GM12878 (cell line): ENCODE measurements around the gene AP2S1. TPM values are rescaled to one million over a fixed set of nuclear protein-coding genes. Genes with fewer than 3 reads are reported as not detected.
"Not testable (repeated sequence)": the region's sequence is repeated elsewhere in the genome, so short reads cannot be mapped to it uniquely, and the experiment has no call there.

Experiments
- ATAC-seq: fragments of 200-7000 bp; cut with Tn5 transposase; 3 replicates; pipeline ENCODE4 v1.9.1; 2020; ENCODE audit warnings: mild to moderate bottlenecking, moderate library complexity
- BruUV-seq: library from RNA; stranded (reverse); fragments of 400-500 nt; replicated peaks from 2 replicates; lab custom pipeline; 2021; lab: Mats Ljungman, UMichigan
- CTCF ChIA-PET: fragments of 300-600 bp; sonication (Branson Sonifier 250); formaldehyde crosslinking; extraction: SDS; loops from one replicate; lab custom pipeline; 2021; ENCODE audit warnings: inconsistent platforms; lab: Yijun Ruan, JAX
- POLR2A ChIA-PET: fragments of 350-600 bp; formaldehyde crosslinking; extraction: SDS; loops from one replicate; lab custom pipeline; 2021; ENCODE audit warnings: inconsistent platforms; lab: Charles Lee
- RAD21 ChIA-PET: fragments of 300-600 bp; sonication (Branson Sonifier 250); formaldehyde crosslinking; loops from one replicate; lab custom pipeline; 2023; ENCODE audit warnings: antibody characterized with exemption; ENCODE audit not compliant: unreplicated experiment; lab: Charles Lee
- SMC1A ChIA-PET: fragments of 300-600 bp; sonication (Branson Sonifier 250); formaldehyde crosslinking; loops from one replicate; lab custom pipeline; 2023; ENCODE audit not compliant: unreplicated experiment, uncharacterized antibody; lab: Charles Lee
- DNase-seq: peaks from one replicate; pipeline ENCODE4 v3.0.0-alpha.2; 2011; ENCODE audit warnings: low read depth, low spot score
- FAIRE-seq: peaks from 3 replicates; lab custom pipeline; 2011; peaks lifted over from hg19 to GRCh38; lab: Jason Lieb, UNC
- H2AFZ ChIP-seq: 2 replicates; pipeline ENCODE4 v1.6.0; 2011; ENCODE audit warnings: low read depth, low read length, control low read depth; ENCODE audit not compliant: control insufficient read depth
- H3K27ac ChIP-seq: 2 replicates; pipeline ENCODE4 v1.5.1; 2011; ENCODE audit warnings: control low read depth; ENCODE audit not compliant: control insufficient read depth, insufficient read depth
- H3K27me3 ChIP-seq, 2 experiments: replicated peaks in 1 of 2; 2 replicates each; pipeline versions ENCODE4 v1.6.0 to v1.6.1; 2011; ENCODE audit warnings: low read length in 1 of 2; ENCODE audit not compliant: control insufficient read depth in 2 of 2, insufficient read depth in 2 of 2
- H3K36me3 ChIP-seq, 2 experiments: 2 replicates each; pipeline ENCODE4 v1.5.1; 2011; ENCODE audit warnings: low read length in 1 of 2; ENCODE audit not compliant: control insufficient read depth in 2 of 2, insufficient read depth in 2 of 2
- H3K4me1 ChIP-seq: 2 replicates; pipeline ENCODE4 v1.6.1; 2011; ENCODE audit warnings: mild to moderate bottlenecking, low read length, moderate library complexity, mixed read lengths; ENCODE audit not compliant: control insufficient read depth, insufficient read depth
- H3K4me2 ChIP-seq: 2 replicates; pipeline ENCODE4 v1.6.0; 2011; ENCODE audit warnings: control low read depth; ENCODE audit not compliant: control insufficient read depth, insufficient read depth
- H3K4me3 ChIP-seq: fragments of 200-600 bp; sonication (generic); 2 replicates; pipeline ENCODE4 v1.5.1; 2016
- H3K79me2 ChIP-seq: 2 replicates; pipeline ENCODE4 v1.6.0; 2011; ENCODE audit warnings: low read length; ENCODE audit not compliant: control insufficient read depth, insufficient read depth
- H3K9ac ChIP-seq: 2 replicates; pipeline ENCODE4 v1.8.0; 2011; ENCODE audit warnings: low read length, control low read depth, mixed read lengths; ENCODE audit not compliant: control insufficient read depth, insufficient read depth
- H3K9me3 ChIP-seq: replicated peaks from 3 replicates; pipeline ENCODE4 v1.5.1; 2011; ENCODE audit warnings: mild to moderate bottlenecking, low read length; ENCODE audit not compliant: control insufficient read depth, insufficient read depth
- H4K20me1 ChIP-seq: 2 replicates; pipeline ENCODE4 v1.6.0; 2011; ENCODE audit not compliant: control insufficient read depth, insufficient read depth
- BRCA1 ChIP-seq: IDR thresholded peaks from 2 replicates; pipeline ENCODE4 v1.6.1; 2011; ENCODE audit warnings: low read depth, low read length, improper control_type of control experiment
- CBX3 ChIP-seq: fragments of 200-600 bp; sonication (generic); IDR thresholded peaks from 2 replicates; pipeline ENCODE4 v1.6.1; 2016; ENCODE audit warnings: low read depth, borderline replicate concordance
- DPF2 ChIP-seq: fragments of 450-650 bp; IDR thresholded peaks from 2 replicates; pipeline ENCODE4 v1.6.1; 2017; ENCODE audit warnings: mild to moderate bottlenecking
- HDAC2 ChIP-seq: fragments of 200-600 bp; sonication (generic); IDR thresholded peaks from 2 replicates; pipeline ENCODE4 v1.6.1; 2017
- JUNB ChIP-seq: IDR thresholded peaks from 2 replicates; pipeline ENCODE4 v1.6.1; 2016; ENCODE audit warnings: antibody characterized with exemption, mild to moderate bottlenecking
- POLR2AphosphoS5 ChIP-seq: IDR thresholded peaks from 2 replicates; pipeline ENCODE4 v1.6.1; 2011; ENCODE audit warnings: mild to moderate bottlenecking, low read length, inconsistent platforms
- RELA ChIP-seq: fragments of 450-650 bp; IDR thresholded peaks from 2 replicates; pipeline ENCODE4 v1.8.0; 2014; ENCODE audit warnings: borderline replicate concordance; ENCODE audit not compliant: partially characterized antibody
- ZNF207 ChIP-seq: fragments of 450-650 bp; IDR thresholded peaks from 2 replicates; pipeline ENCODE4 v1.6.1; 2014; ENCODE audit warnings: antibody characterized with exemption, mild to moderate bottlenecking, borderline replicate concordance
- ZNF274 ChIP-seq: IDR thresholded peaks from one replicate; pipeline ENCODE4 v1.8.0; 2011; ENCODE audit not compliant: insufficient read length, insufficient read depth
- WGBS: methylation state at CpG from one replicate; pipeline ENCODE4 v1.1.6; 2016; ENCODE audit warnings: low lambda C conversion rate; ENCODE audit not compliant: insufficient replicate concordance, insufficient coverage; ENCODE audit errors: missing lambda C conversion rate; 5-methylcytosine and 5-hydroxymethylcytosine counted together
- in situ Hi-C: fragments of 300-500 bp; cut with MboI; formaldehyde crosslinking; loops from 9 replicates; pipeline ENCODE4 v1.14.3; 2018; ENCODE audit warnings: mixed read lengths
- intact Hi-C: fragments of 100-400 bp; cut with micrococcal nuclease; formaldehyde crosslinking; loops from one replicate; pipeline ENCODE4 v1.14.2; 2022; ENCODE audit not compliant: unreplicated experiment
- polyA plus RNA-seq, 11 experiments: library from polyadenylated mRNA; depleted of rRNA in 4 of 11; unstranded in 6 of 11; stranded (reverse) in 5 of 11; fragments of >200 nt; fragmentation: Nextera tagmentation in 4 of 11; fragmentation: Illumina TruSeq in 1 of 11; extraction: Ambion mirVana in 4 of 11; extraction: Trizol in 1 of 11; gene quantifications; 1 replicate in 1 of 11; 2 replicates in 10 of 11; pipeline versions ENCODE4 v1.2.1 to v1.2.3, GENCODE V29; 2011 to 2016; ENCODE audit warnings: inconsistent platforms in 2 of 11, missing spikeins in 2 of 11, low read depth in 1 of 11
- total RNA-seq, 4 experiments: library from RNA; depleted of rRNA in 3 of 4; stranded (reverse); fragments of >200 nt in 3 of 4; fragmentation: Illumina TruSeq in 1 of 4; extraction: Trizol in 1 of 4; gene quantifications; 2 replicates each; pipeline versions ENCODE4 v1.2.1 to v1.2.3, GENCODE V29; 2013 to 2021
- TF ChIP-seq, protein P1 (sequence below): fragments of 450-650 bp; IDR thresholded peaks from 2 replicates; pipeline ENCODE4 v1.6.1; 2017; ENCODE audit warnings: mild to moderate bottlenecking

The AP2S1 gene
- total and polyA plus RNA-seq, 10 of the 15 experiments (the other 5 are each of a cell fraction or from before 2014, with no cell fraction given): 10.8 to 239 (median 104) TPM

GRCh38 chr19:46872967-46873366, 22.3 kb upstream of the AP2S1 start:
- Histone ChIP-seq H3K4me2 (no peak overlapping the region), H3K27me3 (no peaks in the 10 kb centered on the region), H3K9me3 (no peaks in the 10 kb centered on the region; the same call in 2 of the 3 replicates), H4K20me1 (no peaks in the 10 kb centered on the region; the same call in 1 of the 2 replicates), H3K4me3 (no peak overlapping the region), H3K36me3 (peaks cover 0 to 2% of the 10 kb centered on the region in 2 experiments; a peak in 1 of 4 replicates), H3K4me1 (no peaks in the 10 kb centered on the region; the same call in 1 of the 2 replicates), H3K27ac (no peak overlapping the region), H3K79me2 (peaks cover 36% of the 10 kb centered on the region), H3K9ac (no peak overlapping the region), H2AFZ (no peak overlapping the region)
- intact Hi-C loops: no loop called here
- 75% methylated on average over 4 of the region's 4 CpGs for WGBS
- RAD21 ChIA-PET: no interaction called here
- in situ Hi-C loops: no loop called here
- DNase-seq (no peak), FAIRE-seq (no peak), ATAC-seq (no peak)
- POLR2A ChIA-PET: interaction anchor here (0.8 kb wide), 1 partner anchor 13 kb away, joined by 3 read pairs; no protein-coding TSS in a partner anchor
- CTCF ChIA-PET: interaction anchor here (0.6 to 1.3 kb wide), 3 partner anchors 8 to 140 kb away, joined by 3 to 5 read pairs (median 3); no protein-coding TSS in a partner anchor
- TF ChIP-seq RELA (no peak), BRCA1 (no peak), ZNF274 (no peak), HDAC2 (no peak), DPF2 (no peak), JUNB (no peak), POLR2AphosphoS5 (no peak), CBX3 (no peak), ZNF207 (no peak)
- TF ChIP-seq, protein P1, sequence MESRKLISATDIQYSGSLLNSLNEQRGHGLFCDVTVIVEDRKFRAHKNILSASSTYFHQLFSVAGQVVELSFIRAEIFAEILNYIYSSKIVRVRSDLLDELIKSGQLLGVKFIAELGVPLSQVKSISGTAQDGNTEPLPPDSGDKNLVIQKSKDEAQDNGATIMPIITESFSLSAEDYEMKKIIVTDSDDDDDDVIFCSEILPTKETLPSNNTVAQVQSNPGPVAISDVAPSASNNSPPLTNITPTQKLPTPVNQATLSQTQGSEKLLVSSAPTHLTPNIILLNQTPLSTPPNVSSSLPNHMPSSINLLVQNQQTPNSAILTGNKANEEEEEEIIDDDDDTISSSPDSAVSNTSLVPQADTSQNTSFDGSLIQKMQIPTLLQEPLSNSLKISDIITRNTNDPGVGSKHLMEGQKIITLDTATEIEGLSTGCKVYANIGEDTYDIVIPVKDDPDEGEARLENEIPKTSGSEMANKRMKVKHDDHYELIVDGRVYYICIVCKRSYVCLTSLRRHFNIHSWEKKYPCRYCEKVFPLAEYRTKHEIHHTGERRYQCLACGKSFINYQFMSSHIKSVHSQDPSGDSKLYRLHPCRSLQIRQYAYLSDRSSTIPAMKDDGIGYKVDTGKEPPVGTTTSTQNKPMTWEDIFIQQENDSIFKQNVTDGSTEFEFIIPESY: no peak
- SMC1A ChIA-PET: no interaction called here
- BruUV-seq: no TSS peak

- WGBS: 98% methylated on average over 5 of the region's 5 CpGs
- ATAC-seq, H3K36me3 ChIP-seq, intact Hi-C loops, H3K9ac ChIP-seq, BruUV-seq, H4K20me1 ChIP-seq, SMC1A ChIA-PET, DNase-seq, H3K4me2 ChIP-seq, H3K27ac ChIP-seq, H3K9me3 ChIP-seq, H3K4me3 ChIP-seq, FAIRE-seq, in situ Hi-C loops, CTCF ChIA-PET, H3K27me3 ChIP-seq, POLR2A ChIA-PET, H2AFZ ChIP-seq, RAD21 ChIA-PET, H3K4me1 ChIP-seq: not testable (repeated sequence)
- peaks cover 53% of the 10 kb centered on the region for H3K79me2 ChIP-seq
Measured at GRCh38 chr19:46871173-46871572, 20.5 kb upstream of the AP2S1 start.
